H1 (cell line): ENCODE measurements around the gene CMKLR1. TPM values are rescaled to one million over a fixed set of nuclear protein-coding genes. Genes with fewer than 3 reads are reported as not detected.
A peak's percentile ranks its signal among the peaks of the same experiment; 100 is the strongest.

Source experiments
- CTCF ChIA-PET: fragments of 300-600 bp; sonication (Branson Sonifier 250); formaldehyde crosslinking; loops from one replicate; lab custom pipeline; 2021; ENCODE audit not compliant: partially characterized antibody; lab: Charles Lee
- POLR2A ChIA-PET: fragments of 300-600 bp; sonication (Branson Sonifier 250); formaldehyde crosslinking; loops from one replicate; lab custom pipeline; 2021; ENCODE audit warnings: inconsistent platforms; ENCODE audit not compliant: partially characterized antibody; lab: Charles Lee
- DNase-seq, 2 experiments: peaks; one replicate each; pipeline versions ENCODE4 v3.0.0 to v3.0.0-alpha.2; 2010 to 2022; ENCODE audit warnings: low spot score in 2 of 2, low read depth in 1 of 2, mixed read lengths in 1 of 2
- FAIRE-seq: peaks from 2 replicates; lab custom pipeline; 2011; peaks lifted over from hg19 to GRCh38; lab: Jason Lieb, UNC
- H2AFZ ChIP-seq: 2 replicates; pipeline ENCODE4 v1.8.1; 2012; ENCODE audit warnings: low read length, inconsistent platforms
- H2AK5ac ChIP-seq: 2 replicates; pipeline ENCODE4 v1.6.1; 2013; ENCODE audit warnings: low read depth, low read length
- H2BK120ac ChIP-seq: replicated peaks from 2 replicates; pipeline ENCODE3; 2013; ENCODE audit warnings: low read depth, low read length, inconsistent platforms
- H2BK12ac ChIP-seq: 2 replicates; pipeline ENCODE4 v1.6.1; 2013; ENCODE audit warnings: low read depth, low read length
- H2BK15ac ChIP-seq: 2 replicates; pipeline ENCODE4 v1.6.1; 2013; ENCODE audit warnings: low read length
- H2BK20ac ChIP-seq: 2 replicates; pipeline ENCODE4 v1.6.1; 2013; ENCODE audit warnings: low read length
- H2BK5ac ChIP-seq: 2 replicates; pipeline ENCODE4 v1.6.1; 2013; ENCODE audit warnings: low read depth, low read length
- H3K14ac ChIP-seq: 2 replicates; pipeline ENCODE4 v1.6.1; 2013; ENCODE audit warnings: inconsistent platforms; ENCODE audit not compliant: insufficient read length
- H3K18ac ChIP-seq: 2 replicates; pipeline ENCODE4 v1.6.1; 2013; ENCODE audit warnings: low read length; ENCODE audit errors: extremely low read depth
- H3K23ac ChIP-seq: 2 replicates; pipeline ENCODE4 v1.6.1; 2013; ENCODE audit warnings: inconsistent platforms; ENCODE audit not compliant: insufficient read length
- H3K23me2 ChIP-seq: 2 replicates; pipeline ENCODE4 v1.6.1; 2013; ENCODE audit warnings: low read depth, low read length
- H3K27ac ChIP-seq: 2 replicates; pipeline ENCODE4 v1.6.1; 2011; ENCODE audit warnings: low read depth, low read length, inconsistent platforms
- H3K27me3 ChIP-seq, 4 experiments: replicated peaks in 1 of 4; 1 replicate in 1 of 4; 2 replicates in 3 of 4; pipeline versions ENCODE4 v1.6.1 to v1.8.1; 2011 to 2013; ENCODE audit warnings: low read length in 3 of 4, mild to moderate bottlenecking in 3 of 4, inconsistent platforms in 2 of 4, mixed read lengths in 2 of 4, moderate library complexity in 1 of 4; ENCODE audit not compliant: control insufficient read depth in 3 of 4, insufficient read depth in 3 of 4; ENCODE audit errors: extremely low read depth in 1 of 4
- H3K36me3 ChIP-seq, 4 experiments: 2 replicates each; pipeline versions ENCODE4 v1.6.1 to v1.8.1; 2011 to 2013; ENCODE audit warnings: mild to moderate bottlenecking in 4 of 4, low read length in 3 of 4, moderate library complexity in 2 of 4, control low read depth in 1 of 4, inconsistent platforms in 1 of 4; ENCODE audit not compliant: insufficient read depth in 4 of 4, control insufficient read depth in 2 of 4
- H3K4ac ChIP-seq: replicated peaks from 2 replicates; pipeline ENCODE3; 2013; ENCODE audit warnings: low read length, low read depth, mixed read lengths, inconsistent platforms; ENCODE audit not compliant: insufficient read length
- H3K4me1 ChIP-seq, 4 experiments: replicated peaks in 1 of 4; 1 replicate in 1 of 4; 2 replicates in 3 of 4; pipeline versions ENCODE4 v1.6.1 to v1.8.1; 2011 to 2013; ENCODE audit warnings: low read length in 3 of 4, inconsistent platforms in 2 of 4, mixed read lengths in 1 of 4; ENCODE audit not compliant: insufficient read depth in 4 of 4, control insufficient read depth in 3 of 4
- H3K4me2 ChIP-seq, 2 experiments: 2 replicates each; pipeline versions ENCODE4 v1.6.1 to v1.8.1; 2011 to 2013; ENCODE audit warnings: low read depth in 2 of 2, low read length in 2 of 2, control low read depth in 1 of 2, inconsistent platforms in 1 of 2, mild to moderate bottlenecking in 1 of 2; ENCODE audit not compliant: insufficient read depth in 1 of 2
- H3K4me3 ChIP-seq, 4 experiments: fragments of 200-600, 300-600 bp in 1 of 4; sonication (generic), shearing (Covaris generic), sonication (Bioruptor Twin) in 1 of 4; 2 replicates each; pipeline versions ENCODE4 v1.5.1 to v1.8.1; 2011 to 2016; ENCODE audit warnings: low read length in 4 of 4, low read depth in 3 of 4, control low read depth in 2 of 4, inconsistent platforms in 2 of 4, mild to moderate bottlenecking in 2 of 4, mixed read lengths in 1 of 4, moderate library complexity in 1 of 4; ENCODE audit not compliant: insufficient read depth in 2 of 4; ENCODE audit errors: extremely low read depth in 1 of 4
- H3K56ac ChIP-seq: replicated peaks from 2 replicates; pipeline ENCODE3; 2013; ENCODE audit warnings: low read depth, mild to moderate bottlenecking, mixed read lengths, low read length, inconsistent platforms; ENCODE audit not compliant: insufficient read length
- H3K79me1 ChIP-seq: 2 replicates; pipeline ENCODE4 v1.6.1; 2013; ENCODE audit warnings: low read depth, low read length, control low read depth
- H3K79me2 ChIP-seq, 2 experiments: 2 replicates each; pipeline versions ENCODE4 v1.6.1 to v1.8.1; 2012 to 2013; ENCODE audit warnings: low read length in 2 of 2, mild to moderate bottlenecking in 2 of 2, inconsistent platforms in 1 of 2; ENCODE audit not compliant: insufficient read depth in 2 of 2, control insufficient read depth in 1 of 2
- H3K9ac ChIP-seq, 4 experiments: replicated peaks in 1 of 4; 1 replicate in 1 of 4; 2 replicates in 3 of 4; pipeline versions ENCODE4 v1.6.1 to v1.8.1; 2011 to 2013; ENCODE audit warnings: low read depth in 3 of 4, low read length in 3 of 4, control low read depth in 2 of 4, mild to moderate bottlenecking in 2 of 4, moderate library complexity in 2 of 4, inconsistent platforms in 1 of 4; ENCODE audit errors: extremely low read depth in 1 of 4
- H3K9me3 ChIP-seq, 2 experiments: 2 replicates each; pipeline versions ENCODE4 v1.6.1 to v1.8.1; 2012 to 2013; ENCODE audit warnings: mild to moderate bottlenecking in 2 of 2, moderate library complexity in 2 of 2, control low read depth in 1 of 2, inconsistent platforms in 1 of 2, low read depth in 1 of 2, low read length in 1 of 2, mixed read lengths in 1 of 2; ENCODE audit not compliant: insufficient read depth in 2 of 2
- H4K20me1 ChIP-seq, 2 experiments: replicated peaks in 1 of 2; 2 replicates each; pipeline versions ENCODE3 to v1.8.1; 2011 to 2013; ENCODE audit warnings: inconsistent platforms in 2 of 2, low read length in 2 of 2, mild to moderate bottlenecking in 1 of 2; ENCODE audit not compliant: insufficient read depth in 2 of 2, control insufficient read depth in 1 of 2
- H4K5ac ChIP-seq: 2 replicates; pipeline ENCODE4 v1.6.1; 2013; ENCODE audit warnings: low read length, low read depth, mixed read lengths, inconsistent platforms; ENCODE audit not compliant: insufficient read length
- H4K8ac ChIP-seq: 2 replicates; pipeline ENCODE4 v1.8.0; 2013; ENCODE audit warnings: mild to moderate bottlenecking, moderate library complexity, low read length, inconsistent platforms; ENCODE audit not compliant: insufficient read depth; ENCODE audit errors: extremely low read depth
- H4K91ac ChIP-seq: replicated peaks from 2 replicates; pipeline ENCODE3; 2013; ENCODE audit warnings: low read length, mixed read lengths, inconsistent platforms; ENCODE audit not compliant: insufficient read length
- WGBS, 2 experiments: shearing (Covaris generic) in 1 of 2; methylation state at CpG; one replicate each; pipeline versions ENCODE4 v1.1.6 to v1.1.7; 2013 to 2015; ENCODE audit warnings: low lambda C conversion rate in 2 of 2, mixed read lengths in 2 of 2, inconsistent platforms in 1 of 2, low coverage in 1 of 2, missing lambda C conversion rate in 1 of 2; ENCODE audit not compliant: insufficient replicate concordance in 2 of 2, insufficient coverage in 1 of 2, insufficient read length in 1 of 2; ENCODE audit errors: extremely low coverage in 1 of 2, missing lambda C conversion rate in 1 of 2; 5-methylcytosine and 5-hydroxymethylcytosine counted together
- polyA plus RNA-seq, 7 experiments: library from polyadenylated mRNA; depleted of rRNA in 3 of 7; stranded (reverse) in 5 of 7; unstranded in 2 of 7; fragments of >200 nt in 5 of 7; fragments of 200-250 nt in 2 of 7; gene quantifications; 1 replicate in 5 of 7; 2 replicates in 1 of 7; 4 replicates in 1 of 7; pipeline versions ENCODE4 v1.2.1 to v1.2.3, GENCODE V29; 2011 to 2013; ENCODE audit warnings: missing spikeins in 2 of 7, mixed read lengths in 2 of 7
- total RNA-seq: library from RNA; stranded (reverse); fragmentation: NEBNext Ultra II Directional; extraction: Animal tissue kit (Norgen Biotek cat#: 25700); gene quantifications from 2 replicates; pipeline ENCODE4 v1.2.1, GENCODE V29; 2021

CMKLR1 gene
- total and polyA plus RNA-seq, 2 of the 8 experiments (the other 6 are each of a cell fraction or from before 2014, with no cell fraction given): 2.1 to 2.8 TPM

GRCh38 chr12:108307006-108307405, 32.1 kb downstream of the CMKLR1 start:
- Histone ChIP-seq H4K20me1 (no peaks in the 10 kb centered on the region), H3K23me2 (no peaks in the 10 kb centered on the region; the same call in 1 of the 2 replicates), H2BK12ac (no peak overlapping the region), H3K27me3 (no peaks in the 10 kb centered on the region), H3K18ac (no peak overlapping the region), H3K14ac (no peak overlapping the region), H2AK5ac (no peak overlapping the region), H3K9ac (peak overlapping the region in 1 of 4 experiments; percentile 2; a peak in 1 of 7 replicates), H4K8ac (no peak overlapping the region), H3K79me2 (no peaks in the 10 kb centered on the region), H3K36me3 (no peaks in the 10 kb centered on the region), H3K4ac (no peak overlapping the region), H3K4me3 (no peak overlapping the region), H3K9me3 (no peaks in the 10 kb centered on the region), H2BK120ac (no peak overlapping the region), H2BK5ac (no peak overlapping the region), H4K5ac (no peak overlapping the region), H3K56ac (no peak overlapping the region), H4K91ac (no peak overlapping the region), H2BK20ac (no peak overlapping the region), H3K4me1 (peaks cover 0 to 25% (median 14%) of the 10 kb centered on the region in 4 experiments; a peak in 6 of 7 replicates), H3K4me2 (no peak overlapping the region), H3K23ac (no peak overlapping the region), H3K27ac (no peak overlapping the region), H3K79me1 (no peaks in the 10 kb centered on the region; the same call in 1 of the 2 replicates), H2AFZ (no peak overlapping the region), H2BK15ac (no peak overlapping the region)
- 92% methylated on average over 7 of the region's 7 CpGs; no CpG with 5 or more reads in 1 of the 2 experiments for WGBS, 2 experiments
- DNase-seq: no peak
- no peak for FAIRE-seq
- ChIA-PET POLR2A (interaction anchor here (1.0 to 1.1 kb wide), 2 partner anchors 10 to 21 kb away, joined by 3 to 6 read pairs; no protein-coding TSS in a partner anchor), CTCF (interaction anchor here (0.9 to 1.8 kb wide), 8 partner anchors 10 to 206 kb away, joined by 3 to 7 read pairs (median 4); no protein-coding TSS in a partner anchor)
